HG02642 (cell line): ENCODE results near the gene OSCP1.
"Not testable (repeated sequence)": the region's sequence is repeated elsewhere in the genome, so short reads cannot be mapped to it uniquely, and the experiment has no call there.

Source experiments
- ATAC-seq: cut with Tn5 transposase; IDR thresholded peaks from one replicate; pipeline ENCODE4 v1.9.1; 2021; ENCODE audit warnings: mild to moderate bottlenecking; ENCODE audit not compliant: unreplicated experiment, poor library complexity

Gene OSCP1, protein sequence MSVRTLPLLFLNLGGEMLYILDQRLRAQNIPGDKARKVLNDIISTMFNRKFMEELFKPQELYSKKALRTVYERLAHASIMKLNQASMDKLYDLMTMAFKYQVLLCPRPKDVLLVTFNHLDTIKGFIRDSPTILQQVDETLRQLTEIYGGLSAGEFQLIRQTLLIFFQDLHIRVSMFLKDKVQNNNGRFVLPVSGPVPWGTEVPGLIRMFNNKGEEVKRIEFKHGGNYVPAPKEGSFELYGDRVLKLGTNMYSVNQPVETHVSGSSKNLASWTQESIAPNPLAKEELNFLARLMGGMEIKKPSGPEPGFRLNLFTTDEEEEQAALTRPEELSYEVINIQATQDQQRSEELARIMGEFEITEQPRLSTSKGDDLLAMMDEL

DNA sequence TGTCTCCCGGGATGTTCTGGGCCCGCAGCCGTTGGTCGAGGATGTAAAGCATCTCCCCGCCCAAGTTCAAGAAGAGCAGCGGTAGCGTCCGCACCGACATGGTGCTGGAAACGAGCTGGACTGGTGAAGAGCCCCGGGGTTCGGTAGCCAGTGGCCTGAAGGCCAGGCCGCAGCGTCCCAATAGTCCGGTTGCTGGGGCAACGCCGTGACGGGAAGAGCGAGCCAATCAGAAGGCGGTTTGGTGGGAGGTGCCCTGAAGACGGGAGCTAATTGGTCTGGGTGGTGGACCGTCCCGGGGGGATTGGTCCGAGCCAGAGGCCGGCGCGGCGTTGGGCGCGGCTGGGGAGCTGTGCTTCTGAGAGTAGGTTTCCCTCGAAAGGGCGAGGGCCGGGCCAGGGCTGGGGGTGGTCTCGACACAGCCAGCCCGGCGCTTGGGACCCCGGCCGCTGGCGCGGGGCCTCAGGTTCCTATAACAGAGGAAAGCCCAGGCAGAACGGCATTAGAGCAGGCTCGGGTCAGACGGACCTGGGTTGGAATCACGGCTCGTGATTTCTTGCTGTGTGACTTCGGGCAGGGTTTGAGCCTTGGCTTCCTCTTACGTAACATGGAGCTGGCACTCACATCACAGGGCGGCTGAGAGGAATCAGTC is at the start of gene OSCP1:
OSCP1 (minus strand) TSS at position 182 of the 649 bp plus-strand sequence; CDS start at position 100, 82 bp downstream.
- ATAC-seq: peak; percentile 99

DNA sequence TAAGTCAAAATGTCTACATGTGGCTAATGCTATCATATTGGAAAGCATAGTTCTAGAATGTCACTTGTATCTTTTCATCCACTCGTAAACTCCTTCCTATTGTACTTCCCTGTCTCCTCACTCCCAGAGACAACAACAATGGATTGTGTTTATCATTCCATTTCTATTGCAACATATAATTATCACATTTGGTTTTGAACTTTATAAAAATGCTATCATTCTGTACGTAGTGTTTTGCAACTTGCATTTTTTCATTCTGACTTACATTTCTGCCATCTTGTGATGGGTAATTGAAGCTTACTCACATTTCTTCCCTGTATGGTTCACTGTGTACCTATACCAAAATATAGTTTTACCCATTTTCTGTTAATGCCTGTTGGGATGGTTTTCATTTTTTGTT is 47.0 kb upstream of the OSCP1 start:
- ATAC-seq: no peak

DNA sequence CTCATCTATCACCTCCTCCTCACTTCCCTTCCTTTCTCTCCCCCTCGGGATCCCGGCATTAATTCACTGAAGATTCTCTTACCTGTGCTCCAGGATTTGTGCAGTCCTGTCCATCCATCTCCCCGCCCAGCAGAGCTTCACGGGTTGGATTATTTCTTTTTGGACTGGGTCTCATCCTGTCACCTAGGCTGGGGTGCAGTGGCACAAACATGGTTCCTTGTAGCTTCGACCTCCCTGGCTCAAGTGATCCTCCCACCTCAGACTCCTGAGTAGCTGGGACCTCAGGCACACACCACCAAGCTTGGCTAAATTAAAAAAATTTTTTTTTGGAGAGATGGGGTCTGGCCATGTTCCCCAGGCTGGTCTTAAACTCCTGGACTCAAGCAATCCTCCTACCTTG is 44.7 kb upstream of the OSCP1 start:
- no peak for ATAC-seq

DNA sequence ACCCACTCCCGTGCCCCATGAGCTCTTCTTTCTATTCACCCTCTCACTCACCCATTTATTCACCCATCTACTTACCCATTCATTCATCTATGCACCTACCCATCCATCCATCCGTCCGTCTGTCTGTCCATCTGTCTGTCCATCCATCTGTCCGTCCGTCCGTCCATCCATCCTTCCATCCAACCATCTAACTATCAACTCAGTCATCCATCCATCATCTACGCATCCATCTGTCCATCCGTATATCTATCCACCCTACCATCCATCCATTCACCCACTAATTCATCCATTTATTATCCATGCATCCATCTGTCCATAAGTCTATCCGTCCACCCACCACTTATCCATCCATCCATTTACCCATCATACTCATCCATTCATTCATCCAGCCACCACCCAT is 43.3 kb upstream of the OSCP1 start:
- ATAC-seq: no peak

DNA sequence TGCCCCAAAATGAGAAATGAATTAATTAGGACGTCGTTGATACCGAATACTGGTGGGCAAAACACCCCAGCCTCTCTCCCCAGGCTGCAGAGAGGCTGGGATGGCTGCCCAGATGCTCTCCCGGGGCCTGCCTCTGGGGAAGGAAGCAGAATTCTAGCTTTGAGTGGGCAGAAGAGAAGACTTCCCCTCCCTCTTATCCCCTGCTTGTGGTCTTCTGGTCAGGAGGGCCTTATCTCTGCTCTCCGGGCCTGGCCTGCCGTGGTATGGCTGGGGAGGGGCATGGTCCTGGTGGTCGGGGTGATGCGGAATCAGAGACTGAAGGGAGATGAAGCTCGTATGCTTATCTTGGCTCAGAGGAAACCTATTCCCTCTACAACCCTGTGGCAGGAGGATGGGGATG is 42.2 kb upstream of the OSCP1 start:
- ATAC-seq: no peak

DNA sequence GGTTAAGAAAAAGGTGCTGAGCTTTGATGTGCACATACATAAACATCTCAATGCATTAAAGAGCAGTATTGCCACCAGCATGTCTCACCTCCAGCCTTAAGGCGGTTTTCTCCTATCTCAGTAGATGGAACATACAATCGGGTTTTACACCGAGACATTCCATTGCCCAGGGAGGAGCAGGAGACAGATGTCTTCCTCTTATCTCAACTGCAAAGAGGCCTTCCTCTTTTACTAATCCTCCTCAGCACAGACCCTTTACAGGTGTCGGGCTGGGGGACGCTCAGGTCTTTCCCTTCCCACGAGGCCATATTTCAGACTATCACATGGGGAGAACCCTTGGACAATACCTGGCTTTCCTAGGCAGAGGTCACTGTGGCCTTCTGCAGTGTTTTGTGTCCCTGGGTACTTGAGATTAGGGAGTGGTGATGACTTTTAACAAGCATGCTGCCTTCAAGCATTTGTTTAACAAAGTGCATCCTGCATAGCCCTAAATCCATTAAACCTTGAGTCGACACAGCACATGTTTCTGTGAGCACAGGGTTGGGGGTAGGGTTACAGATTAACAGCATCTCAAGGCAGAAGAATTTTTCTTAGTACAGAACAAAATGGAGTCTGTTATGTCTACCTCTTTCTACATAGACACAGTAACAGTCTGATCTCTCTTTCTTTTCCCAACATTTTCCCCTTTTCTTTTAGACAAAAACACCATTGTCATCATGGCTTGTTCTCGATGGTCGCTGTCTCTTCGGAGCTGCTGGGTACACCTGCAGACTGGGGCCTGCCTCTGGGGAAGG is 39.2 kb upstream of the OSCP1 start:
- ATAC-seq: not testable (repeated sequence)

DNA sequence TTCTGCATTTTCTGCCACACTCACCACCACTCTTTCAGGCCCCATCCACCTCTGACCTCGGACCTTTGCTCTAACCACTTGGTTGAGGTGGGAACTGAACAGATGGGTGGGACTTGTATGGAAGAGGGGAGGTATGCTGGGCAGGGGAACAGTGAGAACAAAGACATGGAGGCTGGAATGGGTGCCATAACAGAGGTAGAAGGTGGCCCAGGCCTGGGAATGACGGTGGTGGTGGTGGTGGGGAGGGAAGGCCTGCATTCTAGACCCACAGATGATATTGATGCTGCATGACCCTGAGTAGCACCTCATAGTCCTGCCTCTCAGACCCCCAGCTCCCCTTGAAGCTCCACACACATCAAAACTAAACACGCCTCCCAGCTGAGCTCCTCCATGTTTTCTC is 37.7 kb upstream of the OSCP1 start:
- ATAC-seq: no peak

DNA sequence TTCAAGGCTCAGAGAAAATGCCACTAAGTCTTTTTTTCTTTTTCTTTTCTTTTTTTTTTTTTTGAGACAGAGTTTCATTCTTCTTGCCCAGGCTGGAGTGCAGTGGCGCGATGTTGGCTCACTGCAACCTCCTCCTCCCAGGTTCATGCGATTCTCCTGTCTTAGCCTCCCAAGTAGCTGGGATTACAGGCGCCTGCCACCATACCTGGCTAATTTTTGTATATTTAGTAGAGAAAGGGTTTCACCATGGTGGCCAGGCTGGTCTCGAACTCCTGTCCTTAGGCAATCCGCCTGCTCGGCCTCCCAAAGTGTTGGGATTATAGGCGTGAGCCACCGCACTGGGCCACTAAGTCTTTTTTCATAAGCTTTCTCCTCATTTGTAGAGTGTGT is 37.1 kb upstream of the OSCP1 start:
- ATAC-seq: not testable (repeated sequence)

DNA sequence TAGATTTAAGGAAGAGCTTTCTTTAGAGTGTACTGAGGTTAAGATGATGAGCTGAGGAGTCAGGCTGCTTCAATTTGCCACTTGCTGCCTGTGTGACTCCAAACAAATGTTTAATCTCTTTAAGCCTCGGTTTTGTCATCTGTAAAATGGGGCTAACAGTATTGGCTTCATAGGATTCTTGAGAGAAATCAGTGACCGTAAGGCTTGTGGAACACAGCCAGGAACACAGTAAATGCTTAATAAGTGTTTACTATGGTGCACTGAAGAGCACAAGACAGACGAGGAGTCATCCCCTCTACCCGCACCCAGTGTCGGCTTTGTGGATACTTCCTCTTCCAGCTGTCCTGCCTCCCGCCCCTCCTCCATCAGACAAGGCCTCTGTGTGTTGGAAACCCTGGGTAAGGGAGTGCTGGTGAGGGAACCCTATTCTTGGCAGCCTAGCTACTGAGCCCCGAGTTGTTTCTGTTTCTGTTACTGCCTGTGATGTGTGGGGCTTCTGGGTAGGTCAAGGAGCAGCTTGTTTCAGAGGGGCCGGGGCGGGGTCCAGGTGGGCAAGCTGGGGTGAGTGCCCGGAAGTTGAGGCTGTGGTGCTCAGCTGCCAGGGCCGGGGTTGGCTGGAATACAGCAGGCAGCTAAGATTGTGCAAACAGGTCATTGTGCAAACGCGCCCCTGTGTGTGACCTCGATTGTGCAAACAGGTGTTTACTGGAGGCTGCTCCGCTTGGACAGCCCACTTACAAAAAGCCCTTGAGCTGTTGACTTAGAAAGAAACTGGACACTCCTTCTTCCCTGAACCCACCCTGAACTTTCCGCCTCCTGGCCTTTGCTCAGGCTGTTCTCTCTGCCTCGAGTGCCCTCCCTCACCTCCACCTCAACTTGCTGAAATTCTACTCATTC is 36.4 kb upstream of the OSCP1 start:
- no peak for ATAC-seq

DNA sequence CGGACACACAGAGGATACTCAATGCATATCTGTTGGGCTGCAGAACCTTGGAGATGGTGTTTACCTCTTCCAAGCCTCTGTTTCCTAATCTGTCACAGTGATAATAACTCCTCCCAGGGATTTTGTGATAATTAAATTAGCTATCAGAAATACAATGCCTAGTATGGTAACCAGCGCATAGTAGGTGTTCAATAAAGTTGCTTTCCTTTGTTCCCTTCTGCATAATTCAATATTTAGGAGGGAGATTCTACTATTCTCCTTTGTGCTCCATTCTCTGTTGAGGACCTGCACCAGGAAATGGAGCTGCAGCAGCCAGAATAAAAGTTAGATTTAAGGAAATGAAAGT is 35.8 kb upstream of the OSCP1 start:
- ATAC-seq: no peak

DNA sequence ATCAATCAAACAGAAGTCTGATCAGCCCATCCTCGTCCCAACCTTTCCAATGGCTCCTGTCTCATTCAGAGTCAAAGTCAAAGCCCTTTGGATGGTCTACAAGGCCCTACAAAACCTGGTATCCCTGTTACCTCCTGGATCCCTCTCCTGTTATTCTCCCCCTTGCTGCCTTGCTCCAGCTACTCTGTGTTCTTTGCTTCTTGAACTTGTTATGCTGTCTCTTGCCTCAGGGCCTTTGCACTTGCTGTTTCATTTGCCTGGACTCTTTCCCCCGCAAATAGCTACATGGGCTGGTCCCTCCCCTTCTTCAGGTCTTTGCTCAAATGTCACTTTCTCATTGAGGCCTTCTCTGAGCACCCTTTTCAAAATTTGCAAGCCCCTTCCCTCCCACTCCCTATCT is 33.8 kb upstream of the OSCP1 start:
- no peak for ATAC-seq

DNA sequence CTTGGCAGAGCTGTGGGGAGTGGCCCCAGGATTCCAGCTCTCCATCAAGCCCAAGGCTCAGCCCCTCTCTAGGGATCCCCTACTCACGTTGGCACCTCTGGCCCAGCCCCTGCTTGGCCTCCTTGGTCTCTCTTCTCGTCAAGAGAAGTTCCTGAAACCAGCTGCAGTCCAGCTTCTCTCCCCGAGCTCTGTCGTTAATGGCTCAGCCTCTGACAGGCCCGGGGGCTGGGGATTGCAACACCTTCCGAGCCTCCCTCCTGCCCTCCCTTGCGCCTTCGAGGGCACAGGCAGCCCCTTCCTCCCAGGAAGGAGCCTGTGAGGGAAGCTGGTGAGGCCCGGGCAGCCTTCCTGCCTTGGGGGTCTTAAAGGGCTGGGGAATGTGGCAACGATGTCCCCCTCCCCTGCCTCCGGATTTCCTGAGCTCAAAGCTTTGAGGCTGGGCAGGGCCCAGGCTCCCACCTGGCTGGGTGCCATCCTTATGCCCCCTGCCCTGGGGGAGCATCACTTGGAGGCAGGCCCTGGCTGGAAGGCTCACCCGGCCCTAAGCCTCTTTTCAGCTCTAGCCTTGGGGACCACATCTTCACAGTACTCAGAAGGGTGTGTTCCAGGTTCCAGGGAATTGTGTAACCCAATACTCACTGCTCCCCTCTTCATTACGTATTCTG is 32.6 kb upstream of the OSCP1 start, which contains the start of gene CSF3R:
CSF3R (minus strand) TSS at position 190 of the 665 bp plus-strand sequence. CDS start 3,417 bp downstream, outside the sequence.
- no peak for ATAC-seq

DNA sequence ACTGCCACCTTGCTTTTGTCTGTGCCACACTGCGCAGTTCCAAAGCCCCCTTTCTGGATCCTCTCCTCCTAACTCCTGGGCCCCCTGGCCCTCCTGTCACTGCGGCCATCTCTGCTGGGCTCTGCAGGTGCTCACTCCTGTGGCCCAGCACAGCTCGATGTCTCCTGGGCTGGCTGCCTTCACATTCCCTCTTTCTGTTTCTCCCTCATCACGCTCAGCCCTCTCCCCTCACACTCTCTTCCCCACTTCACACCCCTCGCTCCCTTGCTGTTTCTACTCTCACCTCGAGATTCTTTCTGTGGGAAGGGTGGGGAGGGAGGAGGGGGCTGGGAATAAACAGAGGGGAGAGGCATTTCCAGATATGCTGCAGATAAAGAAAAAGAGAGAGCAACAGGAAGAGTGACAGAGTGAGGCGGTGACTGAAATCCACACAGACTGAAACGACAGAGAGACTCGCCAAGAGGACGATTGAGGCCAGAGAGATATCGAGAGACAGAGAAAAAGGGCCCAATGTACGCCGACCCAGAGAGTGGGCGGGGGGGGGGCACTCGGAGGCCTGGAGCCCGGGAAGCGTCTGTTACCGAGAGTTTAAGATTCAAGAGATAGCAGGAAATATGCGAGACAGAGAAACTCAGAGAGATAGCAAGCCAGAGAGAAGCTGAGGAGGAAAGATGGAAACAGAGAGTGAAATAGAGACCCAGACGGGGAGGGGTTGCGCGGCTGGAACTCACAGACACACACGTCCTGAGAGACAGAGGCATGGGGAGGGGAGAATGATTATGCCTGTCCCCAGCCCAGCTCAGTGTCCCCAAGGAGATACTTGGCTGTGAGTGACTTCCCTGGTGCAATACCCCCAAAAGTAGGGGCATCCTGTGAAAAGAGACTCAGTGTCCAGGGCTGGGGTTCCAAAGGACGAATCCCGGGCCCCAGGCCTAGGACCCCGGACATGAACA is 31.8 kb upstream of the OSCP1 start:
- ATAC-seq: no peak

DNA sequence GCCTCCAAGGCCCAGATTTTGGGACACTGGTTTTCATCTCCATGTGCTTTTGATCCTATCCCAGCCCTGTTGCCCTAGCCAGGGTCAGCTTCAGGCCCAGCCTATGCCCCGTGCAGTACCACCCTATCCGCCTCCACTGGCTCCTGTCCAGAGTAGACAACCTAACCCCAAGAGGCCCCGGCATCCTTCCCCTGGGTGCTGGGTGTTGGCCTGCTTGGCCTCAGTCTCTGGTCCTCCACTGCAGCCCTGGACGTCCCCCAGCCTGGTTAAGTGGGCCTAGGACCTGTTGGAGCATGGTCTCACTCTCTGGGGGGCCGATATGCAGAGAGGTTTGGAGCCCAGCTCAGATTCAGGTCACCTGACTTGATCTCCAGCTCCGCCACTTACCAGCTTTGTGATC is 30.8 kb upstream of the OSCP1 start:
- no peak for ATAC-seq

DNA sequence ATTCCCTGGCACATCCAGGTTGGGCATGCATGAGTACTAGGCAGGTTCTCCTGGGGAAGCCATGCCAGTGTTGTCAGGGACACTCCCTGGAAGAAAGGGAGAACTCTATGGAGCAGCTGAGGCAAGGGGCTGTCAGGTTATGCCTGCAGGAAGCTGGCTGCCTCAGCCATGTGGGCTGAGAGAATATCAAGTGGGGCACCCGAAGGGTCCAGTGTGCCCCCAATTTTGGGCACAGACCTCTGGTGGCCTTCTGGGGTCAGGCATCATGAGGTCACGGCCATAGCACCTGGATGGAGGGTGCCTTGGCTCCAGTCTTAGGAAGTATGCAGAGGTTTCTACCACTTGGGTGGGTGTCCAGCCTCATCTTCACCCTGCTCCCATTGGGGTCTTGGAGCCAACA is 29.9 kb upstream of the OSCP1 start:
- no peak for ATAC-seq

DNA sequence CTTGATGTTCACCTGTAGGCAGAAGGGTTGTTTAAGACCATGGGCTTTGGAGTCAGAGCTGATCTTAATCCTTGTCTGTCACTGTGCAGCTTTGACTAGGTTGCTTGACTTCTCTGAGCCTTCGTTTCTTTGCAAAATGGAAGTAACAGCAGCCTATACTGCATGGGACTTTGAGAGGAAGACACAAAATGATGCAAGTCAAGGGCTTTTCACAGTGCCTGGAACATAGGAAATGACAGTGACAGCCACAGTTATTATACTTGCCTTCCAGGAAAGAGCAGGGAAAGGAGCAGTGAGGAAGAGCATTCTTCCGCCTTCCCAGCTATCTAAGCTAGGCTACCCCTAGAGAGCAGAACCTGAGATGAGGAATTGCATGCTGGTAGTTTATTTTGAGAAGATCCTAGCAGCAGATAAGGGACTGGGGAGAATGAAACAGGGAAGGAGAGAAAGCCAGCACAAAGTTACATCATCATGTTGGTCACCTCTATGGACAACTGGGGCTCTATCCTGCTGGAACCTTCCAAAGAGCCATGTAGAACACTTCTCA is 29.3 kb upstream of the OSCP1 start:
- no peak for ATAC-seq

DNA sequence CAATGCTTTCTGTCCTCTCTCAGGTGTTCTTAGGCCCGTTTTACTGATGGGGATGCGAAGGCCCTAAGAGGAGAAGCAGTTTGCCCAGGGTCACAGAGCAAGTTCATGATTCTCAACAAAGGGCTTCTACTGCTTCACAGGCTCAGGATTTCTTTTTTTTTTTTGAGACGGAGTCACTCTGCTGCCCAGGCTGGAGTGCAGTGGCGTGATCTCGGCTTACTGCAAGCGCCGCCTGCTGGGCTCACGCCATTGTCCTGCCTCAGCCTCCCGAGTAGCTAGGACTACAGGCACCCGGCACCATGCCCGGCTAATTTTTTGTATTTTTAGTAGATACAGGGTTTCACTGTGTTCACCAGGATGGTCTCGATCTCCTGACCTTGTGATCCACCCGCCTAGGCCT is 27.4 kb upstream of the OSCP1 start:
- ATAC-seq: not testable (repeated sequence)

DNA sequence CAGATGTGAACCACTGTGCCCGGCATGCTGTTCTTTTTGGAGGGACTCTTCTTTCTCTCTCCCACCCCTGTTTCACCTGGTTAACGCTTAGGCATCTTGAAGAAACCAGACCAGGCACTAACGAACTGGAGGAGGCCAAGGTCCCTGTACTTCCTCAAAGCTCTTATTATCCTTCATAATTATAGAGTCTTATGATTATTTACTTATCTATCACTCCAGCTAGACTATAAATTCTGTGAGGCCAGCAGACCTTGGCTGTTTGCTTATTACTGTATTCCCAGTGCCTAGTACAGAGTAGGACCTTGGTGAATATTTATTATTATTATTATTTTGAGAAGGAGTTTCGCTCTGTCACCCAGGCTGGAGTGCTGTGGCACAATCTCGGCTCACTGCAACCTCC is 26.7 kb upstream of the OSCP1 start:
- ATAC-seq: no peak
